HepG2 (cell line): Measurements from ENCODE around the gene SECTM1. TPM values are rescaled to one million over a fixed set of nuclear protein-coding genes. Genes with fewer than 3 reads are reported as not detected.

ENCODE experiments used
- DR1 ChIP-seq: sonication (generic); formaldehyde crosslinking; IDR thresholded peaks from 2 replicates; pipeline ENCODE4 v1.8.0; 2021; ENCODE audit warnings: mild to moderate bottlenecking, missing genetic modification reagents, inconsistent platforms
- EHMT2 ChIP-seq: fragments of 200-600 bp; sonication (generic); IDR thresholded peaks from 2 replicates; pipeline ENCODE4 v1.7.0; 2017; ENCODE audit warnings: antibody characterized with exemption, low read depth, low read length, borderline replicate concordance
- PCBP1 ChIP-seq: fragments of 200-400 bp; formaldehyde crosslinking; IDR thresholded peaks from 2 replicates; pipeline ENCODE4 v1.6.1; 2017; ENCODE audit warnings: mild to moderate bottlenecking, low read depth, low read length, borderline replicate concordance
- SNAI1 ChIP-seq: sonication (generic); formaldehyde crosslinking; IDR thresholded peaks from 2 replicates; pipeline ENCODE4 v1.5.0; 2020; ENCODE audit warnings: mild to moderate bottlenecking, missing genetic modification reagents, borderline replicate concordance
- SRF ChIP-seq: IDR thresholded peaks from 2 replicates; pipeline ENCODE4 v1.6.1; 2011; ENCODE audit warnings: mild to moderate bottlenecking, low read depth, low read length, moderate library complexity
- TCF12 ChIP-seq, 2 experiments: fragments of 450-650 bp in 1 of 2; sonication (generic) in 1 of 2; formaldehyde crosslinking in 1 of 2; IDR thresholded peaks; 2 replicates each; pipeline versions ENCODE4 v1.6.1 to v1.8.0; 2017 to 2022; ENCODE audit warnings: antibody characterized with exemption in 1 of 2, mild to moderate bottlenecking in 1 of 2, missing genetic modification reagents in 1 of 2, moderate library complexity in 1 of 2
- TGIF2 ChIP-seq: IDR thresholded peaks from 2 replicates; pipeline ENCODE4 v1.6.1; 2016; ENCODE audit warnings: control low read depth, missing compliant biosample characterization
- ZNF577 ChIP-seq: sonication (generic); formaldehyde crosslinking; IDR thresholded peaks from 2 replicates; pipeline ENCODE4 v1.4.0; 2020; ENCODE audit warnings: mild to moderate bottlenecking, low read depth, missing genetic modification reagents, borderline replicate concordance
- polyA plus RNA-seq, 8 experiments: library from polyadenylated mRNA; depleted of rRNA in 3 of 8; stranded (reverse) in 7 of 8; unstranded in 1 of 8; fragments of >200 nt; fragmentation: Illumina TruSeq in 4 of 8; extraction: Trizol in 4 of 8; gene quantifications; 2 replicates each; pipeline versions ENCODE4 v1.2.1 to v1.2.3, GENCODE V29; 2011 to 2016; ENCODE audit warnings: low read depth in 4 of 8, missing spikeins in 1 of 8, mixed read lengths in 1 of 8; ENCODE audit not compliant: insufficient read depth in 1 of 8
- total RNA-seq, 5 experiments: library from RNA; depleted of rRNA; stranded (reverse); fragments of >200 nt; fragmentation: Illumina TruSeq; extraction: Trizol; gene quantifications; 2 replicates each; pipeline ENCODE4 v1.2.3, GENCODE V29; 2016; ENCODE audit warnings: low read depth in 1 of 5
- TF ChIP-seq, protein P1 (sequence below): sonication (generic); formaldehyde crosslinking; IDR thresholded peaks from 2 replicates; pipeline ENCODE4 v1.5.0; 2020; ENCODE audit warnings: mild to moderate bottlenecking, missing genetic modification reagents, borderline replicate concordance
- TF ChIP-seq, protein P2 (sequence below): sonication (generic); formaldehyde crosslinking; IDR thresholded peaks from 2 replicates; pipeline ENCODE4 v1.4.0; 2020; ENCODE audit warnings: mild to moderate bottlenecking, missing genetic modification reagents, borderline replicate concordance
- TF ChIP-seq, protein P3 (sequence below): sonication (generic); formaldehyde crosslinking; IDR thresholded peaks from 2 replicates; pipeline ENCODE4 v1.5.0; 2020; ENCODE audit warnings: mild to moderate bottlenecking, missing genetic modification reagents
- TF ChIP-seq, protein P4 (sequence below): sonication (generic); formaldehyde crosslinking; IDR thresholded peaks from 2 replicates; pipeline ENCODE4 v1.4.0; 2020; ENCODE audit warnings: missing genetic modification reagents

SECTM1 gene
- total and polyA plus RNA-seq, 2 of the 13 experiments (the other 11 are each of a cell fraction or from before 2014, with no cell fraction given): 3.5 to 5.3 TPM

DNA sequence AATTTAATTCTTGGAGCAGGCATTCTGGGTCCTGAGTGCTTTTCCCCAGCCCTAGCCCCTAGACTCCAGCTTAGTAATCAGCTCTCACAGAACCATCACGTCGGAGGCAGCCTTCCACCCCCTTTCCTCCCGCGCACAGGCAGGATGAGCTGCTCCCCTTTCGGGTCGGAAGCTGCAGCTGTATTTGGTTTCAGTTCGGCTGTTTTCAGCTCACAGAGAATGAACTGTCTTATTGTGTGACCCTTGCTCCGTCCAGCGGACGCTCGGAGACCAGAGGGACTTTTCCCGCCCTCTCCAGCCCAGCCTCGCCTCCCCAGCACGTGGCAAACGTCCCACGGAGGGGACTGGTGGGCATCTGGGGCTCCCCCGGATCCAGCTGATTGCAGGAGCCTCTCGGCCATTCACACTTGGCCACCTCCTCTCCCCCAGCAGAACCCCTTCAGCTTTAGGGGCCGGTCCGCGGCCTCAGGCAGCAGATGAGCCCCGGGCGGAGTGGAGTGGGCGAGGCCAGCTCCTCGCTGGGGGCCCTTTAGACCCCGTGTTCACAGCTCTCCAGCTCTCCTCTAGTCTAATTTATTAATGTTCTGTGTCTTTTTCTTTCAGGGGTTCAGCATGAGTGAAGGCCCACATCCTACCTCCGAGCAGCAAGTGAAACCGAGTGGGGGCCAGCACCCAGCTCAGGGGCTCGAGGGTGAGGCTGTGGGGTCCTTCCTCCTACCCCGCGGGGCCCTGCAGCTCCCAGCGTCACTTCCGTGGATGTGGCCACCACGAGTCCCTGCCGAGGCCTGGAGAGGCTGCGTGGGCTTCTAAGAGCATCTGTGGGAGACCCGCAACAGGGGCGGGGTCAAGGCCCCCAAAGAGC lies 37.1 kb upstream of the SECTM1 start (continued):
- TF ChIP-seq, protein P1, sequence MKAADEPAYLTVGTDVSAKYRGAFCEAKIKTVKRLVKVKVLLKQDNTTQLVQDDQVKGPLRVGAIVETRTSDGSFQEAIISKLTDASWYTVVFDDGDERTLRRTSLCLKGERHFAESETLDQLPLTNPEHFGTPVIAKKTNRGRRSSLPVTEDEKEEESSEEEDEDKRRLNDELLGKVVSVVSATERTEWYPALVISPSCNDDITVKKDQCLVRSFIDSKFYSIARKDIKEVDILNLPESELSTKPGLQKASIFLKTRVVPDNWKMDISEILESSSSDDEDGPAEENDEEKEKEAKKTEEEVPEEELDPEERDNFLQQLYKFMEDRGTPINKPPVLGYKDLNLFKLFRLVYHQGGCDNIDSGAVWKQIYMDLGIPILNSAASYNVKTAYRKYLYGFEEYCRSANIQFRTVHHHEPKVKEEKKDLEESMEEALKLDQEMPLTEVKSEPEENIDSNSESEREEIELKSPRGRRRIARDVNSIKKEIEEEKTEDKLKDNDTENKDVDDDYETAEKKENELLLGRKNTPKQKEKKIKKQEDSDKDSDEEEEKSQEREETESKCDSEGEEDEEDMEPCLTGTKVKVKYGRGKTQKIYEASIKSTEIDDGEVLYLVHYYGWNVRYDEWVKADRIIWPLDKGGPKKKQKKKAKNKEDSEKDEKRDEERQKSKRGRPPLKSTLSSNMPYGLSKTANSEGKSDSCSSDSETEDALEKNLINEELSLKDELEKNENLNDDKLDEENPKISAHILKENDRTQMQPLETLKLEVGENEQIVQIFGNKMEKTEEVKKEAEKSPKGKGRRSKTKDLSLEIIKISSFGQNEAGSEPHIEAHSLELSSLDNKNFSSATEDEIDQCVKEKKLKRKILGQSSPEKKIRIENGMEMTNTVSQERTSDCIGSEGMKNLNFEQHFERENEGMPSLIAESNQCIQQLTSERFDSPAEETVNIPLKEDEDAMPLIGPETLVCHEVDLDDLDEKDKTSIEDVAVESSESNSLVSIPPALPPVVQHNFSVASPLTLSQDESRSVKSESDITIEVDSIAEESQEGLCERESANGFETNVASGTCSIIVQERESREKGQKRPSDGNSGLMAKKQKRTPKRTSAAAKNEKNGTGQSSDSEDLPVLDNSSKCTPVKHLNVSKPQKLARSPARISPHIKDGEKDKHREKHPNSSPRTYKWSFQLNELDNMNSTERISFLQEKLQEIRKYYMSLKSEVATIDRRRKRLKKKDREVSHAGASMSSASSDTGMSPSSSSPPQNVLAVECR (CRISPR knock-in tag): peak; percentile 4; the same call in 1 of the 2 replicates
- TF ChIP-seq TCF12 (IDR thresholded peaks at IDR 0.05): no peak
- peak; percentile 52; the same call in 1 of the 2 replicates for TF ChIP-seq TCF12 (CRISPR knock-in tag; IDR thresholded peaks at IDR 0.05)
- TF ChIP-seq TGIF2 (CRISPR knock-in tag): 0 out of 2 replicates have a peak, but pooled peaks have one; percentile 27
- TF ChIP-seq PCBP1: no peak
- TF ChIP-seq SRF: no peak
- TF ChIP-seq, protein P2, sequence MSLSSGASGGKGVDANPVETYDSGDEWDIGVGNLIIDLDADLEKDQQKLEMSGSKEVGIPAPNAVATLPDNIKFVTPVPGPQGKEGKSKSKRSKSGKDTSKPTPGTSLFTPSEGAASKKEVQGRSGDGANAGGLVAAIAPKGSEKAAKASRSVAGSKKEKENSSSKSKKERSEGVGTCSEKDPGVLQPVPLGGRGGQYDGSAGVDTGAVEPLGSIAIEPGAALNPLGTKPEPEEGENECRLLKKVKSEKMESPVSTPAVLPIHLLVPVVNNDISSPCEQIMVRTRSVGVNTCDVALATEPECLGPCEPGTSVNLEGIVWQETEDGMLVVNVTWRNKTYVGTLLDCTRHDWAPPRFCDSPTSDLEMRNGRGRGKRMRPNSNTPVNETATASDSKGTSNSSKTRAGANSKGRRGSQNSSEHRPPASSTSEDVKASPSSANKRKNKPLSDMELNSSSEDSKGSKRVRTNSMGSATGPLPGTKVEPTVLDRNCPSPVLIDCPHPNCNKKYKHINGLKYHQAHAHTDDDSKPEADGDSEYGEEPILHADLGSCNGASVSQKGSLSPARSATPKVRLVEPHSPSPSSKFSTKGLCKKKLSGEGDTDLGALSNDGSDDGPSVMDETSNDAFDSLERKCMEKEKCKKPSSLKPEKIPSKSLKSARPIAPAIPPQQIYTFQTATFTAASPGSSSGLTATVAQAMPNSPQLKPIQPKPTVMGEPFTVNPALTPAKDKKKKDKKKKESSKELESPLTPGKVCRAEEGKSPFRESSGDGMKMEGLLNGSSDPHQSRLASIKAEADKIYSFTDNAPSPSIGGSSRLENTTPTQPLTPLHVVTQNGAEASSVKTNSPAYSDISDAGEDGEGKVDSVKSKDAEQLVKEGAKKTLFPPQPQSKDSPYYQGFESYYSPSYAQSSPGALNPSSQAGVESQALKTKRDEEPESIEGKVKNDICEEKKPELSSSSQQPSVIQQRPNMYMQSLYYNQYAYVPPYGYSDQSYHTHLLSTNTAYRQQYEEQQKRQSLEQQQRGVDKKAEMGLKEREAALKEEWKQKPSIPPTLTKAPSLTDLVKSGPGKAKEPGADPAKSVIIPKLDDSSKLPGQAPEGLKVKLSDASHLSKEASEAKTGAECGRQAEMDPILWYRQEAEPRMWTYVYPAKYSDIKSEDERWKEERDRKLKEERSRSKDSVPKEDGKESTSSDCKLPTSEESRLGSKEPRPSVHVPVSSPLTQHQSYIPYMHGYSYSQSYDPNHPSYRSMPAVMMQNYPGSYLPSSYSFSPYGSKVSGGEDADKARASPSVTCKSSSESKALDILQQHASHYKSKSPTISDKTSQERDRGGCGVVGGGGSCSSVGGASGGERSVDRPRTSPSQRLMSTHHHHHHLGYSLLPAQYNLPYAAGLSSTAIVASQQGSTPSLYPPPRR (CRISPR knock-in tag): peak; percentile 75; the same call in 1 of the 2 replicates
- TF ChIP-seq, protein P3, sequence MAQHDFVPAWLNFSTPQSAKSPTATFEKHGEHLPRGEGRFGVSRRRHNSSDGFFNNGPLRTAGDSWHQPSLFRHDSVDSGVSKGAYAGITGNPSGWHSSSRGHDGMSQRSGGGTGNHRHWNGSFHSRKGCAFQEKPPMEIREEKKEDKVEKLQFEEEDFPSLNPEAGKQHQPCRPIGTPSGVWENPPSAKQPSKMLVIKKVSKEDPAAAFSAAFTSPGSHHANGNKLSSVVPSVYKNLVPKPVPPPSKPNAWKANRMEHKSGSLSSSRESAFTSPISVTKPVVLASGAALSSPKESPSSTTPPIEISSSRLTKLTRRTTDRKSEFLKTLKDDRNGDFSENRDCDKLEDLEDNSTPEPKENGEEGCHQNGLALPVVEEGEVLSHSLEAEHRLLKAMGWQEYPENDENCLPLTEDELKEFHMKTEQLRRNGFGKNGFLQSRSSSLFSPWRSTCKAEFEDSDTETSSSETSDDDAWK: no peak
- TF ChIP-seq, protein P4, sequence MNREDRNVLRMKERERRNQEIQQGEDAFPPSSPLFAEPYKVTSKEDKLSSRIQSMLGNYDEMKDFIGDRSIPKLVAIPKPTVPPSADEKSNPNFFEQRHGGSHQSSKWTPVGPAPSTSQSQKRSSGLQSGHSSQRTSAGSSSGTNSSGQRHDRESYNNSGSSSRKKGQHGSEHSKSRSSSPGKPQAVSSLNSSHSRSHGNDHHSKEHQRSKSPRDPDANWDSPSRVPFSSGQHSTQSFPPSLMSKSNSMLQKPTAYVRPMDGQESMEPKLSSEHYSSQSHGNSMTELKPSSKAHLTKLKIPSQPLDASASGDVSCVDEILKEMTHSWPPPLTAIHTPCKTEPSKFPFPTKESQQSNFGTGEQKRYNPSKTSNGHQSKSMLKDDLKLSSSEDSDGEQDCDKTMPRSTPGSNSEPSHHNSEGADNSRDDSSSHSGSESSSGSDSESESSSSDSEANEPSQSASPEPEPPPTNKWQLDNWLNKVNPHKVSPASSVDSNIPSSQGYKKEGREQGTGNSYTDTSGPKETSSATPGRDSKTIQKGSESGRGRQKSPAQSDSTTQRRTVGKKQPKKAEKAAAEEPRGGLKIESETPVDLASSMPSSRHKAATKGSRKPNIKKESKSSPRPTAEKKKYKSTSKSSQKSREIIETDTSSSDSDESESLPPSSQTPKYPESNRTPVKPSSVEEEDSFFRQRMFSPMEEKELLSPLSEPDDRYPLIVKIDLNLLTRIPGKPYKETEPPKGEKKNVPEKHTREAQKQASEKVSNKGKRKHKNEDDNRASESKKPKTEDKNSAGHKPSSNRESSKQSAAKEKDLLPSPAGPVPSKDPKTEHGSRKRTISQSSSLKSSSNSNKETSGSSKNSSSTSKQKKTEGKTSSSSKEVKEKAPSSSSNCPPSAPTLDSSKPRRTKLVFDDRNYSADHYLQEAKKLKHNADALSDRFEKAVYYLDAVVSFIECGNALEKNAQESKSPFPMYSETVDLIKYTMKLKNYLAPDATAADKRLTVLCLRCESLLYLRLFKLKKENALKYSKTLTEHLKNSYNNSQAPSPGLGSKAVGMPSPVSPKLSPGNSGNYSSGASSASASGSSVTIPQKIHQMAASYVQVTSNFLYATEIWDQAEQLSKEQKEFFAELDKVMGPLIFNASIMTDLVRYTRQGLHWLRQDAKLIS (CRISPR knock-in tag): no peak
- peak; percentile 59 for TF ChIP-seq DR1 (CRISPR knock-in tag)
- peak; percentile 75; the same call in 1 of the 2 replicates for TF ChIP-seq SNAI1 (CRISPR knock-in tag)
- no peak for TF ChIP-seq EHMT2
- TF ChIP-seq ZNF577 (CRISPR knock-in tag): peak; percentile 81; the same call in 1 of the 2 replicates
